Cerebellar nuclear complex (tissue), 1 donor: Measurements from ENCODE around the gene IRX5.

Source experiments
- DNase-seq, 2 experiments: peaks; one replicate each; lab custom pipeline; 2025; lab: John Stamatoyannopoulos, UW

IRX5 gene

DNA sequence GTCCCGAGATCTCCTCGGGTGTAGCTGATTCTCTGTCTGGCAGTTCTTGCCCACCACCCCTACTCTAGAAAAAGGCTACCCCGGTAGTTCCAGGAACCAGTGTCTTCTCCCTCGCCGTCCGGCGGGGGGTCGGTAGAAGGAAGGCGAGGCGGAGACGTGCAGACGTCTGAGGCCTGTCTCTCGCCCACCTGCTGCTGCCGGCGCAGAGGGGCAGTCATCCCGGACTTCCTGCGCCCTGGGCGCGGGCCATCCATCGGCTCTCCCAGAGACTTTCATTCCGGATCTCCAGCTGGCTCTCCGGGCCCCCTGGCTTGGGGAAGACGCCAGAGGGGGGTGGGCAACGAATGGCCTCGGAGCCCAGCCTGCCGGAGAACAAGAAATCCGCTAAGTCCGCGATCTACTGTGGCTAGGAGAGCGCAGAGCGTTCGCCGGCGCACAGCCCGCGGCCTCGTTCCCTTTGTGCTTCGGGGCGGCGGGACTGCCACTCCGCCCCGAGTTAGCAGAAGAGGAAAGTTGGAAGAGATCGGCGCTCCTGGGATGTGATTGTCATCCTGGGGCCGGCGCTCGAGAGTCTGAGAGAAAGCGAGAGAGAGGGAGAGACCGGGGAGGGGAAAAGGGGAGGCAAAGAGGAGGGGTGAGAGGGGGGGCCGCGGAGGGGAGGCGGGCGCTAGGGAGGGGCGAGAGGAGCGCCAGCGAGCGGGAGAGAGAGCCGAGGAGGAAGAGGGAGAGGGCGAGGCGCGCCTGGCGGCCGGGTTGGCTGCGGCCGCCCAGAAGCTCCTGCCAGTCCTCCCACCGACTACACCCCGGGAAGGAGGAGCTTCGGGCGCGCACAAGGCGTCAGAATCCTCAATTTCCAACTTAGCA, at the start of gene IRX5:
Gene IRX5, plus strand, starts transcription at position 861 of the 864 bp plus-strand sequence. CDS start 334 bp downstream, outside the sequence.
- DNase-seq: no peak

DNA sequence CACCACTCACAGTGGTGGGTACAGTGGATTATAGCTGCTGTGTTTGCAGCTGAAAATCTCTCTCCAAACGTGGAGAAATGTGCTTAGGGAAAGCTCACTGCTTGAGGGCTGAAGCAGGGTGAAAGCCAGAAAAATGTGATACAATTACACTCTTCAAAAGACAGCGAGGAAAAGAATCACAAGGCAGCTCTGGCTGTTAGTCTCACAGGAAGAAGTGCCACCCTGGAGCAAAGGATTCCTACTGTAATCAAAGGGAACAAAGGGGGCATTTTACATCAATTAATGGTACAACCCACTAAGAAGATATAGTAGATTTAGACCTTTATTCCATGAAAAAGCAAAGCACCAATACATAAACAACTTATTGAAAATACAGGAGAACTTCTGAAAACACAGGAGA, 48.1 kb upstream of the IRX5 start:
- DNase-seq: no peak

DNA sequence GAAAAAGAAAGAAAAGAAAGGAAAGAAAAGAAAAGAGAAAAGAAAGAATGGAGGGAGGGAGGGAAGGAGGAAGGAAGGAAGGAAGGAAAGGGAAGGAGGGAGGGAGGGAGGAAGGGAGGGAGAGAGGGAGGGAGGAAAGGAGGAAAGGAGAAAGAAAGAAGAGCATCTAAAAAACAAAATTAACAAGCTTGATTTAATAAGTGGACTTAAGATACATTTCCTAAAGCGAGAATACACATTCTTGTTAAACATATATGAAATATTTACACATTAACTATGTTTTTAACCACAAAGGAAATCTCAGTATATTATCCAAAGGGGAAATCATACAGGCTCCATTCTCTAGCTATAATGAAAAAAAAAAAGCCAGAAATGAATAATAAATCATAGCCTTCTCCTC, 47.3 kb upstream of the IRX5 start:
- DNase-seq: no peak

DNA sequence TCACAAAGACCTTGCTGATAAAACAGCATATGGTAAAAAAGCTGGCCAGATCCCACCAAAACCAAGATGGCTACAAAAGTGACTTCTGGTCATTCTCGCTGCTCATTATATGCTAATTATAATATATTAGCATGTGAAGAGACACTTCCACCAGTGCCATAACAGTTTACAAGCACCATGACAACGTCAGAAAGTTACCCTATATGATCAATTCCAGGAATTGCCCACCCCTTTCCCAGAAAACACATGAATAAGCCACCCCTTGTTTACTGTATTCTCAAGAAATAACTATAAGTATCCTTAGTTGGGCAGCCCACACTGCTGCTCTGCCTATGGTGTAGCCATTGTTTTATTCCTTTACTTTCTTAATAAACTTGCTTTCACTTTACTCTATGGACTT, 44.6 kb upstream of the IRX5 start:
- DNase-seq: no peak

DNA sequence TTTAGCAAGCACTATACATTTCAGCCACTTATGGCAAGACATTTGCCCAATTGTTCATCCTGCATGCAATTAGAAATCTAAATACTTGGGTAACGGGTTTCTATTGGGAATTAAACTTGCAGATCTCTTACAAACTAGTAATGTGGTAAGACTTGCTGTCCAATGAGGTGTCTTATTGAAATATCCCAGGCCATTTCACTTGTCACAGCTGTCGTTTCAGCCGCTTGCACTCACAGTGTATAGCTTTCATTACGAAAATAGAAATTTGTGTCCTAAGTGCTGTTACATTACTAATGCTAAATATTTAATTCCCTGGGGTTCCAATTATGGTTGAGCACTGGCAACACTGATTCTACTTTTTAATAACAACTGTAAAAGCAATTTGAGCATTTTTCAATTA, 40.3 kb upstream of the IRX5 start:
- DNase-seq: no peak

DNA sequence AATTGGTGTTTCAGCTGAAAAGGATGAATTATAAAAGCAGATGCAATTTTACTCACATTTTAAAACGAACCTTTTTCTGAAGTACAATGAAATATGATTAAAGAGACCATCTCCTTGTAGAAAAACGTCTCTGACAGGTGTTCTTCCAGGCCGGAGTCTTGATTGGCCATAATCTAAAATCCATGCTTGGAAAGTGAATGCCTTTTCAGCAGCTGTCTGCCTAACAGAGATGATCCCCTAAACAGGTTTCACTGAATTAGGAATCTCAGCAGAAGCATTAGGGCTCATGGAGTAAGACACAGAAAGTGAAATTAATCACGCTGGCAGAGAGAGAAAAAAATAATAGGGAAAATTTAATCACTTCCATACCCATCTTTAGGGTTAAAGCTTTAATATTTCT, 39.3 kb upstream of the IRX5 start:
- no peak for DNase-seq

DNA sequence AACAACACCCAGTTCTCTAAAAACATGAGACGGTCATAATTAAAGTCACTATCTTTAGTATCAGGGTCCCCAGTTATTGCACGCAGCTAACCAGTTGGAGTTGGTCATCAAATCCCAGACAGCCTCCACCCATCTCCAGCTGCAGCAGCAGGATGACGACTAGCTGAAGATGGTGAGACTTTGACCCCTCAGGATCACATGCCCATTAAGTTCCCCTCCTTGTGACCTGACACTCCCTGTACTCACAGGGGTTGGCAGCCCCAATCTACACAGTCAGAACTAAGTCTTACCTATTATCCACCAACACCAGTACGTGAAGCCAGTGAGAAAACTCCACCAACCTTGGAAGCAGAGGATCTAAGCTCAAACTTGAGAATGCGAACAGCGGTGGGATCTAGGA, 37.7 kb upstream of the IRX5 start:
- DNase-seq: no peak

DNA sequence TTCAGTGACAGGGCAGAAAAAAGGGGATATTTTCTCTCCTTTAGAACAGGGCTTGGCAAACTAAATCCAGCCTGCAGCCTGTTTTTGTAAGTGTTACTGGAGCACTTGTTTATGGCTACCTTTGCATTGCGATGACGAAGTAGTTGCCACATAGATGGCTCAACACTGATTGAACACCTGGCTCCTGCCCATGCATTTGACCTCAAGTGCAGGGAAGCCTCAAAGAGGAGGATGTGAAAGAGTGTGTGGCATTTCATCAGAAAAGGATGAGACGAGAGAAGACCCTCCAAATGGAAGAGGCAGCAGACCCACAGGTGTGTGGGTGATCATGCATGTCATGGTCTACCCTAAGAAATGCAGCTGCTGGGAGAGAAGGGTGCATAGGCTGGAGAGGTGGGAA, 32.7 kb upstream of the IRX5 start:
- DNase-seq: no peak

DNA sequence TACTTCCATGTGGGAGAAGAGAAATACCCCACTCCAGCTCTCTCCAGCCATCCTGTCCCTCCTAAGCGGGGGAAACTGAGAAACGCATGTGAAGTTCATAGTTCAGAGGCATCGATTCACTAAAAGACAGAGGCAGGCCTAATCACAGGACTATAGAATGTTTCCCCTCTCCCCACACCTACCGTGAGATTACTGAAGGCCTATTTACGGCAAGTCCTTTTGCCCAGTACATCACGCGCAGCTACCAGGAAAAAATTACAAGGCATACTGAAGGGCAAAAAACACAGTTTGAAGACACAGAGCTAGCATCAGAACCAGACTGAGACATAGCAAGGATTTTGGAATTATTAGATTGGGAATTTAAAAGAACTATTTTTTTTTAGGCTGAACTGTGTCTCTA, 29.1 kb upstream of the IRX5 start:
- DNase-seq: no peak

DNA sequence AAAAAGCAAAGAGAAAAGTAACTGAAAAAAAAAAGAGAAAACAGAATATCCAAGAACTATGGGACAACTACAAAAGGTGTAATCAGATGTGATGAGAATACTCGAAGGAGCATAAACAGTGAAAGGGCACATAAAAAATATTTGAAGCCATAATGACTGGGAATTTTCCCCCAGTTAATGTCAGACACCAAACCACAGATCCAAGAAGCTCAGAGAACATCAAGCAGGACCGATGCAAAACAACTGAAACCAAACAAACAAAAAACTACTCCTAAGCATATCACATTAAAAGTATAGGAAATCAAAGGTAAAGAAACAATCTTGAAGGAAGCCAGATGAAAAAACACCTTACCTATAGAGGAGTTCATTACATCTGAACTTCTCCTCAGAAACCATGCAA, 27.6 kb upstream of the IRX5 start:
- no peak for DNase-seq

DNA sequence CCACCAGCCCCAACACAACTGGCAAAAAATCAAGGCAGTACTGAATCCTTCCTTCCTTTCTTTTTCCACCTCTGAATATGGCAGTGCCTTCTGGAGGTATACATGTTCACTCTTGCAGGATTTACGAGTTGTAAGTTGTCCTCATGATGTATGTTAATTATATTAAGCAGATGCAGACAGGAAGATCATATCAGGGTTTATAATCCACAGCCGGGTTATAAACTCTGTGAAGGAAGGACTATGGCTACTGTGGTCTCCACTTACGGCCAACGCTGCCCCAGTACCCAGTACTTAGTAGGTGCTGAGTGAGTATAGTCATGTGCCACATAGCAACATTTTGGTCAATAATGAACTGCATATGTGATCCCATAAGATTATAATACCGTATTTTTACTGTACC, 19.6 kb upstream of the IRX5 start:
- DNase-seq: no peak

DNA sequence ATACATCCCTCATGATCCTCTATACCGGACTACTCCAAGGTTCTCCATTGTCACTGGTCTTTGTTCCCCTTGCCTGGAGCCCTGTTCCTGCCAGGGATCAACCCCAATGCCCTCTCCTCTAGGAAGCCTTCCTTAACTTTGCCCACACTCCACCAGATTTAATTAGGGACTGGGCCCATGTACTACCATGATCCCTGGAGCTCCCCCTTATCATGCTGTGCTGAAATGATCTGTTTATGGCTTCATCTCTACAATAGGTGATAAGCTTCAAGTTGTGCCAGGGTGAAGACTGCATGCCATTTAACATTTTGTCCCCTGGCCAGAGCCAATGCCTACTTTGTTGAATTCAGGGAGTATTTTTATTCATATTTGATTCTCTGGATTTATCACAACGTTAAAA, 17.9 kb upstream of the IRX5 start:
- DNase-seq: no peak

DNA sequence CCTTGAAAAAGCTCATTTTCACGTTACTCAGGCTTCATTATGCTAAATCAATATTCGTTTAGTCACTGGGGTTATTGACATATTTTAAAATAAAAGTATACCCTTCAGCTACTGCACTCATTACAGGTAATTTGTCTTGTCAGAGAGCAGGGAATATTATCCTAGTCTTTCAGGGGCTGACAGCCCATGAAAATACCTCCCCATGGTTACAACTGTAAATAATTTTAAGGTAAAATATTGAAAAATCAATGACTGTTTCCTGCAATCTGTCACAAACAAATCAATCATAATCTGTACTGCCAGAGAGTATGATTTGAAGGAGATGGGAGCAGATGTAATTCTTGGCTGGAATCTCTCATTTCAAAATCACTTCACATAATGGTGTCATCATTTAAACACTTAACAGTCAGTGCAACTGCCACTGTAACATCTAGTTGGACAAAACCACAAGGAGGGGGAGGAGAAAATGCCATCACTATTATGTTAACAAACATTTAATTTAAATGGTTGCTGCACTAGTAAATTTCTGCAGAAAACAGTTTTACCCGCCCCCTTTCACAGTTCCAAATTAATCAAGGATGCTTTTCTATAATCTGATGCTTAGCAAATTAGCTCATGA, 9.3 kb upstream of the IRX5 start:
- no peak for DNase-seq

DNA sequence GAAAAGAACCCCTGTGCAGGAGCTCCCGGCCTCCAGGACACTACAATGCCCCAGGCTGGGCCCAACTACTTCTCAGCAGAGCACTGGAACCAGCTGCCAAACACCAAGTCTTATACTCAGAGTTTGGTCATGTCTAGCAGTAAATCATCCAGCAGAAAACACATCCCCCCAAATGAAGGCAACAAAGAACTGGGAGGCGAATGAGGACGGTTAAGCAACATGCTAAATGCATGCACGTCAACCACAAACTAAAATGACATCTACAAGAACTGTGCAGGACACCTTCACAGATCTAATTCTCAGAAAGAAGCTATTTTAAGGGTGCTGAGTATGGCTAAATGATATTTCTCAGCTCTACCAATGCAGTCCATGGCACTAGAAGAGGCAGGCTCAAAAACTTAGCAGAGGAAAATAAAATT, 7.6 kb upstream of the IRX5 start:
- no peak for DNase-seq

DNA sequence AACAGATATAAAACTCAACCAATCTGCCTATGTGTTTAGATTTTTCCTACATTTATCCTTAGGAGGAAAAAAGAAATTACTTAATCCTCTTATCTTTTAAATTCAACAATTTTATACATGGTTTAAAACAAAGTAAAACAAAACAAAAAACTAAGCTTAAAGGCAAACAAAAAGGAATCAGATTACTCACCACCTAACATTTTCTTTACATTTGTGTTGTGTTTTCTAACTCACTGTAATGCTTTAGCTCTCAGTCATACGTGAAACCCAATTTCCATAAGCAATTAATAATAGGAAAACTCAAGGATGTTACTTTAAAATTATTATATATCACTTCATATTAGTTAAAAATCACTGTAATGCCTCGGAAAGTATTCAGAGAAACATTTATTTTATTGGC, 6.7 kb upstream of the IRX5 start:
- DNase-seq: no peak

DNA sequence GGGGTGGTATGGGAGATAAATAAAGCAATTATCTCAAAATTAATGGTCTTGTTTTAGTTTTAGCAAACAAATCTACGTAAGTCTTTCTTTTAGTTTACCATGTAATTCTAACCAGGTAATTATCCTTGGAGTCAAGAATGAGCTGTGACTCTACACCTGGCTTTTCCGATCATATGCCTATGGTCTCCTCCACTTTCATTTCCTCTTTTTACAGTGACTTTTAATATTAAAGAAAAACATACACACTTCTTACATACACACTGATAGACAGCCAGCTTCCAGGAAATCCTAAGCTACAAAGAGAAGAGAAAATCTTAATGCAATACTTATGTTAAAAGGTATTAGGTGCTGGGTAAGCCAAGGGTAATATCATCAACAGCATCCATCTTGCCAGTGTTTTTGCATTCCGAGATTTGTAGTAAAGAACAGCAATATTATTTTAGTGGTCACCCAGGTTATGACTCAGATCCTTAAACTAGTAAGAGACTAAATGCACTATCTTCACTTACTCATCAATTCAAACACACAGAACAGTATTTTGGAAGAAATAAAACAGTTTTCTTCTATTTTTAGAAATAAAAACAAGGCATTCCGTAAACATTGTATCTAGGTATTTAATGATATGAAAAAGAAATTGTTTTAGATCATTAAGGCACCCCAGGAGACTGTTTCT, 4.4 kb upstream of the IRX5 start:
- no peak for DNase-seq

DNA sequence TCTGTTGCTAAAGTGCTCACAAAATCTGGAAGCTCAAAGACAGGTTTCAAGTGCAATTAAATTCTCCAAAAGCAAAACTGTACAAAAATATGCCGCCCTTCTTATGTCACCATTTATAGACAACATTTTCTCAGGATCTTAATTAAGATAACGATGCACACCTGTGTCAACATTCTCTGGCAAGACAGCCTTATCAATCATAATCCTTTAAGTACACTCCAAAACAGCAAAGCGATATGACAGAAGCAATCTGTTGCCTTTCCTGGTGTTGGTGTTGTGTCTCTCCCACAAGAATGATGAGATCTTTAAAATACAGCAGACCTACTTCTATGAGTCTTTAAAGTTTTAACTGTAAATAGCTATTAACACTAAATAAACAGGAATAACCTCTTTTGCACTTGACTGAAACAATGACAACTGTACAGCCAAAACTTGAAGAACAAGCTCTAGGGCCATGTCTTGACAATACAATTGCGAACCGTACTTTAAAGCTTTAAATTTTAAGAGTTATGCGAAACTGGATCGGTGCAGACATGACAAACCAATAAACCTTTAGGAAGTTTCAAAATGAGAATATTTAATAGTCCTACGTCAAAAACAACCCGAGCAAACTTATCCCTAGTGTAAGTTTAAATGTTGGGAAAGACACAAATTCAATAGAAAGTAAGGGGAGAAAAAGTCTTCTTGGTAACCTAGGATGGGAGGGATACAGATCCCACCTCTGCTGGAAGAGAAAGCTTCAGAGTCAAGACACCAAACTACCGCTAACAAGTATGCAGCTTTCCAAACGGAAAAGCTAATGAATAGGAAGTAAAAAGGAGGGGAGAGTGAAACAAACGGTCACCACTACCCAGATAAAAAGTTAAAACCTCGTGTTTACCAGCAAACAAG, 3.3 kb upstream of the IRX5 start:
- no peak for DNase-seq

DNA sequence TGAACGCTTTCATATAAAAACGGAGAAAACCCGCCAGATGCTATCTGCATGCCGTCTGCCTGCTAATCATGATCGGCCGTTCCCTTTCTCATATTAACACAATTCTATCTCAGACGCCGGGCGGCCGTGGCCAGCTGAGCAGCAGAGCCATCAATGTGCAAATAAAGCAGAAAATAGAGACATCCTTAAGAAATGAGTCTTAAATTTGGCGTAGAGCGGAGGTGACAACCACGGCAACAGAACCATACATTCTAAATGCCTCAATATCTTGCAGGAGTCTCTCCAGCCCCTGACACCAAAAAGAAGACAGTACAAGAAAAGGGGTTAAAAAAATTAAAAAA, 2.7 kb upstream of the IRX5 start:
- no peak for DNase-seq

DNA sequence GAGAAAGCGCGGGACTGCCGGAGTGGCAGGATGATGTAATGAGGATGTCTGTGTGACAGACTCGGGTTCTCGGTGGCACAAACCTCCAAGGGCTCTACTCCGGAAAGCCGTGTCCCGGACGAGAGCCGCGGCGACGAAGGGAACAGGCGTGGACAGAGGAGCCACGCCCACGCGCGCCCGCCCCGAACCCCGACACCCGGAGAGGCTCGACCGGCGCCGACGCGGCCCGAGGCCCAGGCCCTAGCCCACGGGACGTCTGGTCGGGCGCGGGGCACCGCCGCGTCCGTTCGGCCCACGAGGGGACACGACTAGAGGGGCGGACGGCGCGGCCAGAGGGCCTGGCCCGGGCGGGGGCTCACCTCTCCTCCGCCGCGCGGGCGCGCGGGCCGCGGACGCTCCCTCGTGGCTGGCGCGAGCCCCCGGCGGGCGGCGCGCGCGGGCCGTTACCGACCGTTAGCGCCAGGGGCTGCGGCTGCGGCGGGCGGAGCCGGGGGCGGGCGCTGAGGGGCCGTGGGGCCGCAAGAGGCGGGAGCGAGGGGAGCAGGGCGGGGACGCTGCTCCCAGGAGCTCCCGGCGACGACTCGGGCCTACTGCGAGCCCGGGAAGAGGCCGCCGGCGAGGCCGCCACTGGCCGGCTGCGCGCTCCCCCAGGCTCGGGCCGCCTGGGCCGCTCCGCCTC, 2.1 kb upstream of the IRX5 start:
- DNase-seq: no peak

DNA sequence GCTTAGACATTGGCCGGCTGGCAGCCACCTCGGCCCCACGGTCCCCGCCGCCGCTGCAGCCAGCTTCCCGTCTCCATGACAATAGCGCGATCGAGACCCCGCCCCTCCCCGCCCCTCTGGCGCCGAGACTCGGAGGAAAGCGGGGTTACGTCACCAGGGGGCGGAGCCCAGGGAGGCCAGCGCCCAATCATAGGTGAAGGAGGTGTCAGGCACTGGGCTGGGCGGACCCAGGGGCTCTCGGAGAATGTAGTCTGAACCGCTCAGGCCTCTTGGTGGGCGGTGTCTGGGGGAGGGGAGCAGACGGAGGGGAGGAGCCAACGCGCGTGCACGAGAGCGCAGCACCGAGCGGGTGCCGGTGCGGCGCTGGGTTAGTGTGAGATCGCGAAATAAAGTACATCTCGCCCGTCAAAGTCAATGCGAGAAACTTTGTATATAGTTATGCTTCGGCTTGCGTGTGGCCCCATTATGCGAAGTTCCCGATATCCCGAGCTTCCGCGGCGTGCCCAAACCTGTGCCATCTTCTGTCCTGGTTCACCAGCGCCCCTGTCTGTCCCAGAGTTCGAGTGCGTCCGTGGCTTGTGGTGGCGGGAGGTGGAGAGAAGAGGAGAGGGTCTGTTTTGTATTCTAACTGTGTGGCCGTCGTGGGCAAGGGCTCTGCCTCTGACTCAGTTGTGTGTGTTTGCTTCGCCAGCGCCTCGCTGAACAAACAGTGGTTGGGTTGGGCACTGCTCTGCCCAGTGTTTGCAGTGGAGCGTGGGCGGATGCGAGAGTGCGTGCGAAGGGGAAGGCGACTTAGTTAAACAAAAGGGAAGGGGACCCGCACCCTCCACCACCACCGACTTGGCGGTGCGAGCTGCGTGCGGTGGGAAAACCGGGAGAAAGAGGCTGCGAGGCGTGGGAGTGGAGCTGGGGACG, 1.3 kb upstream of the IRX5 start:
- no peak for DNase-seq

DNA sequence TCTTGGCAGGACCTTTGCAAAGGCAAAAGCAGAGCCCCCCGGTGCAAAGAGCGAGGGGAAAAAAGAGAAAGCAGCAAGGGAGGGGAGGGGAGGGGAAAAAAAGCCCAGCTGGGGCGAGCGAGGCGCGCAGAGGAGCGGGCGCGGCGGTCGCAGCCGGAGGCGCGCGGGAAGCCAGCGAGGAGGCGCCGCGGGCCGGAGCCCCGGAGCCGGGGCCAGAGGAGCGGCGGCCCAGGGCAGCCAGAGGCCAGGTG, 129 bp downstream of the IRX5 start:
- no peak for DNase-seq
